Measurements from ENCODE around the gene TAF11. TPM values are rescaled to one million over a fixed set of nuclear protein-coding genes. Genes with fewer than 3 reads are reported as not detected.

TAF11 gene
- total and polyA plus RNA-seq, 2 of the 8 experiments (the other 6 are each of a cell fraction or from before 2014, with no cell fraction given), result 38.2 to 48.6 TPM

GRCh38 chr6:34834789-34835518 is 52.9 kb downstream of the TAF11 start:
- Histone ChIP-seq H2AK5ac (ENCODE audit: low read depth, low read length) (no peak overlapping the region), H3K23me2 (ENCODE audit: low read depth, low read length) (no peaks in the 10 kb centered on the region), H2AFZ (ENCODE audit: low read length) (no peak overlapping the region), H2BK12ac (ENCODE audit: low read depth, low read length) (no peak overlapping the region), H4K91ac (replicated peaks; ENCODE audit: insufficient read length, low read length) (no peak overlapping the region), H3K4me2 (ENCODE audit: insufficient read depth in 1 of 2, low read depth in 2 of 2, low read length in 2 of 2) (no peak overlapping the region), H3K4me1 (replicated peaks in 1 of 4; ENCODE audit: control insufficient read depth in 3 of 4, insufficient read depth in 4 of 4, low read length in 3 of 4) (no peaks in the 10 kb centered on the region), H3K9ac (replicated peaks in 1 of 4; ENCODE audit: extremely low read depth in 1 of 4, low read depth in 3 of 4, low read length in 3 of 4) (no peak overlapping the region), H3K4me3 (ENCODE audit: extremely low read depth in 1 of 4, insufficient read depth in 2 of 4, low read depth in 3 of 4, low read length in 4 of 4) (no peak overlapping the region), H3K4ac (replicated peaks; ENCODE audit: insufficient read length, low read depth, low read length) (no peak overlapping the region), H3K18ac (ENCODE audit: extremely low read depth, low read length) (no peak overlapping the region), H3K9me3 (ENCODE audit: insufficient read depth in 2 of 2, low read depth in 1 of 2, low read length in 1 of 2) (no peaks in the 10 kb centered on the region), H2BK15ac (ENCODE audit: low read length) (no peak overlapping the region), H3K27me3 (replicated peaks in 1 of 4; ENCODE audit: control insufficient read depth in 3 of 4, extremely low read depth in 1 of 4, insufficient read depth in 3 of 4, low read length in 3 of 4) (no peaks in the 10 kb centered on the region), H4K8ac (ENCODE audit: extremely low read depth, insufficient read depth, low read length) (no peak overlapping the region), H3K56ac (replicated peaks; ENCODE audit: insufficient read length, low read depth, low read length) (no peak overlapping the region), H3K27ac (ENCODE audit: low read depth, low read length) (no peak overlapping the region), H3K79me1 (ENCODE audit: low read depth, low read length) (no peaks in the 10 kb centered on the region), H3K14ac (ENCODE audit: insufficient read length) (no peak overlapping the region), H3K23ac (ENCODE audit: insufficient read length) (no peak overlapping the region), H2BK20ac (ENCODE audit: low read length) (no peak overlapping the region), H4K20me1 (replicated peaks in 1 of 2; ENCODE audit: control insufficient read depth in 1 of 2, insufficient read depth in 2 of 2, low read length in 2 of 2) (peaks cover 0 to 4% of the 10 kb centered on the region in 2 experiments), H3K36me3 (ENCODE audit: control insufficient read depth in 2 of 4, insufficient read depth in 4 of 4, low read length in 3 of 4) (peaks cover 6 to 27% (median 16%) of the 10 kb centered on the region in 4 experiments; a peak in 7 of 8 replicates), H2BK120ac (replicated peaks; ENCODE audit: low read depth, low read length) (no peak overlapping the region), H2BK5ac (ENCODE audit: low read depth, low read length) (no peak overlapping the region), H4K5ac (ENCODE audit: insufficient read length, low read depth, low read length) (no peak overlapping the region), H3K79me2 (ENCODE audit: control insufficient read depth in 1 of 2, insufficient read depth in 2 of 2, low read length in 2 of 2) (no peaks in the 10 kb centered on the region)
- 93% methylated on average over 4 of the region's 4 CpGs; no CpG with 5 or more reads in 1 of the 2 experiments for WGBS, 2 experiments (ENCODE audit: extremely low coverage in 1 of 2, insufficient coverage in 1 of 2, insufficient read length in 1 of 2, insufficient replicate concordance in 2 of 2, low coverage in 1 of 2, low lambda C conversion rate in 2 of 2, missing lambda C conversion rate in 1 of 2)
- TF ChIP-seq MAFK (IDR thresholded peaks at IDR 0.05; ENCODE audit: low read depth, low read length), result no peak
- DNase-seq (ENCODE audit: low read depth in 1 of 2, low spot score in 2 of 2) (no peak), FAIRE-seq (no peak)
- CTCF ChIA-PET (ENCODE audit: partially characterized antibody), result no interaction called here
- POLR2A ChIA-PET (ENCODE audit: partially characterized antibody), result no interaction called here
